Limb (tissue), 2 donors: ENCODE data around the gene MIEF1.

Experiments used
- DNase-seq, 2 donors: peaks; one replicate each; pipeline ENCODE4 v3.0.0-alpha.2; 2016; ENCODE audit errors: extremely low spot score in 2 of 2

The MIEF1 gene

GRCh38 chr22:39470451-39471291, 31.4 kb upstream of the MIEF1 start:
- DNase-seq = no peak

GRCh38 chr22:39471381-39472141, 30.5 kb upstream of the MIEF1 start:
- no peak for DNase-seq

- no peak for DNase-seq
Measured at GRCh38 chr22:39472570-39473556, 29.2 kb upstream of the MIEF1 start.

DNA sequence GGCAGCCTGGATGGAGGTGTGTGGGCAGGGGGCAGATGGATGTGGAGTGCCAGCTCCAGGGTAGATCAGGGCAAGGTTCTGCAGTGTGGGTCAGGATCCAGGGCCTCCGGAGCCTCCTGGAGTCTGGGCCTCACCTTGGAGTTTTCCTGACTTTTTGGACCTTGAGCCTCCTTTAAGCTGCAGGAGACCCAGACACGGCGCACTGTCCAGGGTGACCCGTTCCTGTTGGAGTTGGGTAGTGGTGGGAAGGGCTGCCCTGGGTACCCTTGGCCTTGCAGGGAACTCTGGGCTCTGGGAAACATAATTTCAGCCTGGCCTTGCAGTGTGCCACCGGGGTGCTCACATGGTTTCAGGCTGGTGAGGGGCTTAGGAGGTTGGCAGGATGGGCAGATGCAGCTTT, 28.2 kb upstream of the MIEF1 start:
- DNase-seq = no peak

- DNase-seq = no peak
Measured at GRCh38 chr22:39474351-39475111, 27.6 kb upstream of the MIEF1 start.

- no peak for DNase-seq
Measured at GRCh38 chr22:39475337-39475736, 26.8 kb upstream of the MIEF1 start.

- DNase-seq = no peak
Measured at GRCh38 chr22:39475902-39476301, 26.2 kb upstream of the MIEF1 start.

GRCh38 chr22:39476664-39477063, 25.4 kb upstream of the MIEF1 start:
- DNase-seq = no peak

- no peak for DNase-seq
Measured at GRCh38 chr22:39477542-39477941, 24.5 kb upstream of the MIEF1 start.

DNA sequence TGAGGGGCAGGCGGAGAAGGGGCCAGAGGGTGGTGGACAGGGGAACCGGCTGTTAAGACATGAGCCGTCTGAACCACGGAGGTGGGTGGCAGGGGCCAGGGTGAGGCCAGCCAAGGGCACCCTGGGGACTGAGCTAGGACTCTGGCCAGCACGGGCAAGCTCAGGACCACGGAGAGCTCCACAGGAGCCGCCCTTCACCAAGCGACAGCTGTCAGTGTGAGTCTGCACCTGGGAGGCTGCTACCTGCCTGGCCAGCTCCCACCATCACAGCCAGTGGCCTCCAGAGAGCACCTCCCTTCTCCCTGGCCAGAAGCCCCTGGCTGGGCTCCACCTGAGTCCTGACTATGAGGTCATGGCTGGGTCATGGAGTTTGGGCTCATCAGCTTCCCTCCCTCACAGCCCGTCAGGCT, 23.6 kb upstream of the MIEF1 start:
- DNase-seq = no peak

DNA sequence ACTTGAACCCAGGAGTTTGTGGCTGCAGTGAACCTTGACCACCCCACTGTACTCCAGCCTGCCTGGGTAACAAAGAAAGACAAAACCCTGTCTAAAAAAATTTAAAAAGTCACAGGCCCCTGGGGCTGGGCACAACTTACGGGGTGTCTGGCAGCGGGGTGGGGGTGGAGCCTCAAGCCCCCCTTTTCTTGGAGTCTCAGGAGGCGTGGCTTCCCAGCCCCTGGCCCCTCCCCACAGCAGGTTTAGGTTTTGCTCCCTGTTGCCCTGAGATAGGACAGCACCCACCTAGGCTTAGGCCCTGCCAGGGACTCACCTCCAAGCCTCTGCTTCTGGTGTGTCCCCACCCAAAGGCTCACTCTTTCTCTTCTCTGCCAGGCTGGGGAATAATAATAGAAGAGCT, 22.8 kb upstream of the MIEF1 start:
- DNase-seq = no peak

DNA sequence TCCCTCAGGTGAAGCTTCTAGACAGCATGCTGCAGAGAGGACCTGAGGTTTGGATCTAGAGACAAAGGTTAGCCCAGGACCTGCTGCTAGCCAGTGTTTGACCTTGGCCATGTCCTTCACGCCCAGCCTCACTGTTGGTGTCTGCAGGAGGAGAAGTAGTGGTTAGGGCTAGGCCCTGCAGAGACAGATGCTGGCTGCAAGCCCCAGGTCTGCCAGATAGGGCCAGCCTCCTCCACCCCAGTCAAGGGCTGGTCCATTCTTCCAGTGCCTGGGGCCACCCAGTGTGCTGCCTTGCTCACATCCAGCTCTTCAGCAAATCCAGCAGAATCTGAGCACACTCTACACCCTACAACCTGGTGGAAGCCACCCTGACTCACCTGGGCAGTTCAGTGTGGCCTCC, 21.5 kb upstream of the MIEF1 start:
- no peak for DNase-seq

DNA sequence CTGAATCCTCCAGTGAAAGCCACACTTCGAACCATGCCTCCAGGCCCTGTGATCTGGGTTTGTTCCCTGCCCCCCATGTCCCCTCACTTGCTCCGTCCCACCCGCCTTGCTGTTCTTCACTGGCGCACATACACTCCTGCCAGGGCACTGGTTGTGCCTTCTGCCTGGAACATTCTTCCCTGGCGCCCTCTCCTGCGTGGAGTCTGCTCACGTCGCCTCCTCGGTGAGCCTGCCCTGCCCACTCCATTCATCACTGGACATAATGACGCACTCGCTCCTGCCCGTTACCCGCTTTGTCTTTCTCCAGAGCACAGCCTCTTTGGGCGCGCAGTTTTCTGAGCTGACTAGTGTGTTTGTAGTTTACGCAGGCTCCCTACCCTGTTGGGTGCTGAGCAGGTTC, 21.0 kb upstream of the MIEF1 start:
- no peak for DNase-seq

DNA sequence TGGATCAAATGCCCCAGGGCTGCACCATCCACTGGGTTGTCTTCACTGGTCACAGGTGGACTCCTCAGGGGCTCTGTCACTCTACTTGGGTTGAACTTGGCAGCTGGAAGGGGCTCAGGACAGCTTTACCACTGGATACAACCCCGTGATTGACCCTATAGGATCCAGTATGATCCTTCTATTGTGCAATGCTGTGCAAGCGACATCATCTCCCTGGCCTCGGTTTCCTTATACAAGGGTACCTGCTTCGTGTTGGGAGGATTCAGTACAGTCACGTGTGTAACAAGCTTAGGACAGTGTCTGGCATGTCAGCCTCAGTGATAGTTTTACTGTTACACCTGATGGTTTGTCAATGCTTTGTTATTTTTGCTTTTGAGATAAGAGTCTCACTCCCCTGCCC, 20.5 kb upstream of the MIEF1 start:
- no peak for DNase-seq

DNA sequence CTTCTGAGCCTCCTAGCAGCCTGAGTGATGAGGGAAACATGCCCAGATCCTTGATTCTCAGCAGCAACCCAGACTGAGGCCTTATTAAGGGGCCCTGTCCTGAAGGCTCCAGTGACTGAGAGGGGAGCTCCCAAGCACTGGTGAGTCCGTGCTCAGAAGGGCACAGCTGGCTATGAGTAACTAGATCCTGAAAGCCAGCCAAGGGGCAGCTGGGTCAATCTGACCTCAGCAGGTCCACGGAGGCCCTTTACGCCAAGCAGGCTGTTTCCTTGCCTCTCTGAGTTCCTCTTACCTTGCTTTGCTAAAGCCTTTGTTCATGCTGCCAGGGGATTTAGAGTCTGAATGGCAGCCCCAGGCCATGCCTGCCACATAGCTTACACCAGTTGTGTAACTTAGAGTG, 19.3 kb upstream of the MIEF1 start:
- DNase-seq = no peak

- DNase-seq = no peak
Measured at GRCh38 chr22:39486951-39487825, 14.9 kb upstream of the MIEF1 start.

DNA sequence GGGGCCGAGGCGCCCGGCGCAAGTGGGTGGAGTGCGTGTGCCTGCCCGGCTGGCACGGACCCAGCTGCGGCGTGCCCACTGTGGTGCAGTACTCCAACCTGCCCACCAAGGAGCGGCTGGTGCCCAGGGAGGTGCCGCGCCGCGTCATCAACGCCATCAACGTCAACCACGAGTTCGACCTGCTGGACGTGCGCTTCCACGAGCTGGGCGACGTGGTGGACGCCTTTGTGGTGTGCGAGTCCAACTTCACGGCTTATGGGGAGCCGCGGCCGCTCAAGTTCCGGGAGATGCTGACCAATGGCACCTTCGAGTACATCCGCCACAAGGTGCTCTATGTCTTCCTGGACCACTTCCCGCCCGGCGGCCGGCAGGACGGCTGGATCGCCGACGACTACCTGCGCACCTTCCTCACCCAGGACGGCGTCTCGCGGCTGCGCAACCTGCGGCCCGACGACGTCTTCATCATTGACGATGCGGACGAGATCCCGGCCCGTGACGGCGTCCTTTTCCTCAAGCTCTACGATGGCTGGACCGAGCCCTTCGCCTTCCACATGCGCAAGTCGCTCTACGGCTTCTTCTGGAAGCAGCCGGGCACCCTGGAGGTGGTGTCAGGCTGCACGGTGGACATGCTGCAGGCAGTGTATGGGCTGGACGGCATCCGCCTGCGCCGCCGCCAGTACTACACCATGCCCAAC, 14.1 kb upstream of the MIEF1 start:
- no peak for DNase-seq

DNA sequence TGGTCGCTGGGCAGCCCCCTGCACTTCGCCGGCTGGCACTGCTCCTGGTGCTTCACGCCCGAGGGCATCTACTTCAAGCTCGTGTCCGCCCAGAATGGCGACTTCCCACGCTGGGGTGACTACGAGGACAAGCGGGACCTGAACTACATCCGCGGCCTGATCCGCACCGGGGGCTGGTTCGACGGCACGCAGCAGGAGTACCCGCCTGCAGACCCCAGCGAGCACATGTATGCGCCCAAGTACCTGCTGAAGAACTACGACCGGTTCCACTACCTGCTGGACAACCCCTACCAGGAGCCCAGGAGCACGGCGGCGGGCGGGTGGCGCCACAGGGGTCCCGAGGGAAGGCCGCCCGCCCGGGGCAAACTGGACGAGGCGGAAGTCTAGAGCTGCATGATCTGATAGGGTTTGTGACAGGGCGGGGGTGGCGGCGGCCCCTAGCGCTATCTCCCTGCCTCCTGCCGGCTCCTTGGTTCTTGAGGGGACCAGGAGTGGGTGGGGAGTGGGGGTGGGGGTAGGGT, 13.5 kb upstream of the MIEF1 start:
- DNase-seq = no peak
